Endothelial cell of umbilical vein (primary cell): Measurements from ENCODE around the gene CLASRP. TPM values are rescaled to one million over a fixed set of nuclear protein-coding genes. Genes with fewer than 3 reads are reported as not detected.

Source experiments
- BruUV-seq: library from RNA; stranded (reverse); fragments of 400-500 nt; replicated peaks from 2 replicates; lab custom pipeline; 2021; lab: Mats Ljungman, UMichigan
- CTCF ChIA-PET: fragments of 300-600, 350-600 bp; sonication (Branson Sonifier 250); formaldehyde crosslinking; loops from one replicate; lab custom pipeline; 2021; ENCODE audit warnings: antibody characterized with exemption, inconsistent platforms; lab: Charles Lee
- POLR2A ChIA-PET: fragments of 300-600, 350-600 bp; sonication (Branson Sonifier 250); formaldehyde crosslinking; loops from one replicate; lab custom pipeline; 2021; ENCODE audit warnings: antibody characterized with exemption, inconsistent platforms; lab: Charles Lee
- DNase-seq: peaks from one replicate; pipeline ENCODE4 v3.0.0-alpha.2; 2011; ENCODE audit warnings: low read depth, low spot score
- FAIRE-seq: peaks from 2 replicates; lab custom pipeline; 2011; peaks lifted over from hg19 to GRCh38; lab: Jason Lieb, UNC
- H2AFZ ChIP-seq: 2 replicates; pipeline ENCODE4 v1.6.0; 2012; ENCODE audit warnings: low read depth, low read length, control low read depth, inconsistent platforms
- H3K27ac ChIP-seq: 2 replicates; pipeline ENCODE4 v1.5.1; 2011; ENCODE audit warnings: low read depth, mild to moderate bottlenecking, control low read depth, low read length, moderate library complexity; ENCODE audit not compliant: insufficient read depth
- H3K27me3 ChIP-seq, 2 experiments: 2 replicates each; pipeline versions ENCODE4 v1.6.0 to v1.6.1; 2011; ENCODE audit warnings: low read length in 2 of 2, mixed read lengths in 1 of 2; ENCODE audit not compliant: control insufficient read depth in 2 of 2, insufficient read depth in 2 of 2
- H3K36me3 ChIP-seq, 2 experiments: 2 replicates in 1 of 2; 3 replicates in 1 of 2; pipeline ENCODE4 v1.5.1; 2011; ENCODE audit warnings: low read length in 2 of 2, mild to moderate bottlenecking in 1 of 2, moderate library complexity in 1 of 2; ENCODE audit not compliant: control insufficient read depth in 2 of 2, insufficient read depth in 2 of 2; ENCODE audit errors: extremely low read depth in 1 of 2
- H3K4me1 ChIP-seq: 3 replicates; pipeline ENCODE4 v1.5.1; 2011; ENCODE audit warnings: mild to moderate bottlenecking, low read length; ENCODE audit not compliant: control insufficient read depth, insufficient read depth; ENCODE audit errors: extremely low read depth
- H3K4me2 ChIP-seq: 2 replicates; pipeline ENCODE4 v1.6.1; 2011; ENCODE audit warnings: low read length, control low read depth, mixed read lengths; ENCODE audit not compliant: insufficient read depth
- H3K4me3 ChIP-seq, 3 experiments: fragments of 200-600 bp in 1 of 3; sonication (generic), shearing (Covaris generic) in 1 of 3; replicated peaks in 1 of 3; 2 replicates each; pipeline ENCODE4 v1.5.1; 2011 to 2016; ENCODE audit warnings: control low read depth in 3 of 3, low read length in 3 of 3, mild to moderate bottlenecking in 2 of 3, inconsistent platforms in 1 of 3, low read depth in 1 of 3, moderate library complexity in 1 of 3; ENCODE audit not compliant: insufficient read depth in 1 of 3
- H3K79me2 ChIP-seq: 2 replicates; pipeline ENCODE4 v1.6.0; 2012; ENCODE audit warnings: low read length, inconsistent platforms; ENCODE audit not compliant: control insufficient read depth, insufficient read depth
- H3K9ac ChIP-seq: replicated peaks from 2 replicates; pipeline ENCODE3; 2011; ENCODE audit warnings: low read length, control low read depth; ENCODE audit not compliant: insufficient read depth; ENCODE audit errors: extremely low read depth
- H3K9me1 ChIP-seq: replicated peaks from 3 replicates; pipeline ENCODE4 v1.6.0; 2011; ENCODE audit warnings: mild to moderate bottlenecking, low read length; ENCODE audit not compliant: control insufficient read depth, insufficient read depth; ENCODE audit errors: extremely low read depth
- H3K9me3 ChIP-seq: replicated peaks from 2 replicates; pipeline ENCODE4 v1.5.1; 2012; ENCODE audit warnings: low read length, inconsistent platforms; ENCODE audit not compliant: control insufficient read depth, insufficient read depth
- H4K20me1 ChIP-seq: replicated peaks from 2 replicates; pipeline ENCODE3; 2011; ENCODE audit warnings: mild to moderate bottlenecking, low read length; ENCODE audit not compliant: control insufficient read depth, insufficient read depth; ENCODE audit errors: extremely low read depth
- CTCF ChIP-seq, 2 donors: IDR thresholded peaks; 1 replicate in 1 of 2; 2 replicates in 1 of 2; pipeline ENCODE4 v1.5.1; 2011; ENCODE audit warnings: low read length in 2 of 2, mild to moderate bottlenecking in 2 of 2, moderate library complexity in 2 of 2, control low read depth in 1 of 2, inconsistent platforms in 1 of 2, low read depth in 1 of 2; ENCODE audit not compliant: insufficient read depth in 1 of 2; ENCODE audit errors: extremely low read depth in 1 of 2
- EZH2 ChIP-seq: IDR thresholded peaks from 2 replicates; pipeline ENCODE4 v1.6.1; 2012; ENCODE audit warnings: borderline replicate concordance, low read depth, mild to moderate bottlenecking, moderate library complexity, low read length, inconsistent platforms; ENCODE audit not compliant: severe bottlenecking
- FOS ChIP-seq: IDR thresholded peaks from 2 replicates; pipeline ENCODE4 v1.6.1; 2011; ENCODE audit warnings: mild to moderate bottlenecking, low read length, moderate library complexity, borderline replicate concordance; ENCODE audit not compliant: insufficient read depth
- GATA2 ChIP-seq: IDR thresholded peaks from 2 replicates; pipeline ENCODE4 v1.7.0; 2011; ENCODE audit warnings: low read depth, mild to moderate bottlenecking, moderate library complexity, mixed read lengths, low read length; ENCODE audit not compliant: insufficient read length, insufficient read depth
- JUN ChIP-seq: IDR thresholded peaks from 2 replicates; pipeline ENCODE4 v1.6.1; 2011; ENCODE audit warnings: borderline replicate concordance, low read depth; ENCODE audit not compliant: insufficient read length, insufficient read depth
- MYC ChIP-seq: IDR thresholded peaks from one replicate; pipeline ENCODE4 v1.6.1; 2011; ENCODE audit warnings: mild to moderate bottlenecking, low read depth, low read length
- POLR2A ChIP-seq: IDR thresholded peaks from 2 replicates; pipeline ENCODE4 v1.6.1; 2012; ENCODE audit warnings: low read depth, mild to moderate bottlenecking, control low read depth, low read length
- POLR2AphosphoS5 ChIP-seq: IDR thresholded peaks from 2 replicates; pipeline ENCODE4 v1.6.1; 2012; ENCODE audit warnings: low read depth, mild to moderate bottlenecking, control low read depth, low read length, moderate library complexity; ENCODE audit not compliant: insufficient read depth
- dilution Hi-C: fragments of 300-500 bp; cut with MboI; formaldehyde crosslinking; loops from one replicate; pipeline ENCODE4 v1.15.0; 2019; ENCODE audit warnings: low sequenced_read_pairs; ENCODE audit not compliant: extremely low pct_ligation_motif_present
- intact Hi-C: fragments of 100-400 bp; cut with micrococcal nuclease; formaldehyde crosslinking; loops from one replicate; pipeline ENCODE4 v1.10.0; 2022
- polyA plus RNA-seq, 4 experiments: library from polyadenylated mRNA; depleted of rRNA in 3 of 4; stranded (reverse) in 3 of 4; unstranded in 1 of 4; fragments of >200 nt; gene quantifications; 2 replicates each; pipeline versions ENCODE4 v1.2.1 to v1.2.3, GENCODE V29; 2011 to 2012; ENCODE audit warnings: missing spikeins in 1 of 4
- total RNA-seq: library from RNA; stranded (reverse); gene quantifications from 2 replicates; pipeline ENCODE4 v1.2.3, GENCODE V29; 2021
- TF ChIP-seq, protein P1 (sequence below): IDR thresholded peaks from 2 replicates; pipeline ENCODE4 v1.6.1; 2011; ENCODE audit not compliant: insufficient read depth, insufficient read length

The CLASRP gene
- total and polyA plus RNA-seq, 2 donors (not counting 3 experiments of a cell fraction or from before 2014, with no cell fraction given) = 40.7 to 70.7 TPM

DNA sequence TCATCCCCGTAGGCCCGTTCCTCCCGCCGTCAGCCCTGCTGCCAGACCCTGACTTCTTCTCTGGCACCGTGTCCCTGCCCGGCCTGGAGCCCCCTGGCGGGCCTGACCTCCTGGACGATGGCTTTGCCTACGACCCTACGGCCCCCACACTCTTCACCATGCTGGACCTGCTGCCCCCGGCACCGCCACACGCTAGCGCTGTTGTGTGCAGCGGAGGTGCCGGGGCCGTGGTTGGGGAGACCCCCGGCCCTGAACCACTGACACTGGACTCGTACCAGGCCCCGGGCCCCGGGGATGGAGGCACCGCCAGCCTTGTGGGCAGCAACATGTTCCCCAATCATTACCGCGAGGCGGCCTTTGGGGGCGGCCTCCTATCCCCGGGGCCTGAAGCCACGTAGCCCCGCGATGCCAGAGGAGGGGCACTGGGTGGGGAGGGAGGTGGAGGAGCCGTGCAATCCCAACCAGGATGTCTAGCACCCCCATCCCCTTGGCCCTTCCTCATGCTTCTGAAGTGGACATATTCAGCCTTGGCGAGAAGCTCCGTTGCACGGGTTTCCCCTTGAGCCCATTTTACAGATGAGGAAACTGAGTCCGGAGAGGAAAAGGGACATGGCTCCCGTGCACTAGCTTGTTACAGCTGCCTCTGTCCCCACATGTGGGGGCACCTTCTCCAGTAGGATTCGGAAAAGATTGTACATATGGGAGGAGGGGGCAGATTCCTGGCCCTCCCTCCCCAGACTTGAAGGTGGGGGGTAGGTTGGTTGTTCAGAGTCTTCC, 1.3 kb upstream of the CLASRP start:
- dilution Hi-C loops (no loop called here), intact Hi-C loops (loop anchor here (5.0 kb wide), 1 partner anchor 40 kb away; the partner anchor contains the start of genes GEMIN7 and ZNF296)
- no TSS peak for BruUV-seq
- H3K27ac ChIP-seq = no peak overlapping the region
- H3K9me1 ChIP-seq = no peaks in the 10 kb centered on the region
- H3K79me2 ChIP-seq = peaks cover 29% of the 10 kb centered on the region
- no peak overlapping the region for H3K4me3 ChIP-seq
- no peak overlapping the region for H3K9ac ChIP-seq
- no peak overlapping the region for H2AFZ ChIP-seq
- FAIRE-seq (no peak), DNase-seq (no peak)
- no peak overlapping the region for H3K4me2 ChIP-seq
- ChIA-PET POLR2A (no interaction called here), CTCF (interaction anchor here (2.8 to 3.2 kb wide), 2 partner anchors 22 to 48 kb away, joined by 9 to 23 read pairs; no protein-coding TSS in a partner anchor)
- no peak for TF ChIP-seq GATA2
- no peak for TF ChIP-seq CTCF (IDR thresholded peaks at IDR 0.05; ENCODE audit: extremely low read depth in 1 of 2, insufficient read depth in 1 of 2, low read depth in 1 of 2, low read length in 2 of 2)
- TF ChIP-seq EZH2 = no peak
- no peak for TF ChIP-seq FOS
- no peak for TF ChIP-seq POLR2AphosphoS5
- TF ChIP-seq JUN = no peak
- TF ChIP-seq MYC = no peak
- no peak for TF ChIP-seq POLR2A
- TF ChIP-seq, protein P1, sequence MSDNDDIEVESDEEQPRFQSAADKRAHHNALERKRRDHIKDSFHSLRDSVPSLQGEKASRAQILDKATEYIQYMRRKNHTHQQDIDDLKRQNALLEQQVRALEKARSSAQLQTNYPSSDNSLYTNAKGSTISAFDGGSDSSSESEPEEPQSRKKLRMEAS = no peak
- H3K36me3 ChIP-seq = peaks cover 0 to 33% of the 10 kb centered on the region in 2 experiments
- no peaks in the 10 kb centered on the region for H3K27me3 ChIP-seq
- peaks cover 3% of the 10 kb centered on the region for H4K20me1 ChIP-seq
- H3K4me1 ChIP-seq = peaks cover 11% of the 10 kb centered on the region
- H3K9me3 ChIP-seq = no peaks in the 10 kb centered on the region
